SU-DHL-6 (cell line): Measurements from ENCODE around the gene HJURP.

Source experiments
- H2AFZ ChIP-seq: fragments of 200-600 bp; sonication (generic); 2 replicates; pipeline ENCODE4 v1.6.1; 2014; ENCODE audit warnings: low read depth, mild to moderate bottlenecking, moderate library complexity, mixed read lengths, antibody characterized with exemption, low read length; ENCODE audit not compliant: severe bottlenecking
- H3F3A ChIP-seq: fragments of 200-600 bp; shearing (Covaris generic); 2 replicates; pipeline ENCODE4 v1.6.0; 2016; ENCODE audit warnings: antibody characterized with exemption, mild to moderate bottlenecking; ENCODE audit not compliant: insufficient read depth
- H3K27ac ChIP-seq: fragments of 200-600 bp; sonication (generic); 2 replicates; pipeline ENCODE4 v1.5.1; 2016; ENCODE audit warnings: low read depth, mild to moderate bottlenecking, low read length, moderate library complexity, mixed read lengths
- H3K27me3 ChIP-seq: fragments of 200-600 bp; sonication (generic), shearing (Covaris generic); 2 replicates; pipeline ENCODE4 v1.6.0; 2014; ENCODE audit warnings: mild to moderate bottlenecking, low read length
- H3K36me3 ChIP-seq: fragments of 200-600 bp; sonication (generic); 2 replicates; pipeline ENCODE4 v1.6.1; 2014; ENCODE audit warnings: mild to moderate bottlenecking, low read length, mixed read lengths
- H3K4me2 ChIP-seq: fragments of 300-600, 200-600 bp; shearing (Covaris generic), sonication (generic); 2 replicates; pipeline ENCODE4 v1.6.0; 2014; ENCODE audit warnings: low read length, low read depth, mild to moderate bottlenecking; ENCODE audit not compliant: poor library complexity, severe bottlenecking
- H3K4me3 ChIP-seq: fragments of 200-600 bp; sonication (generic); 2 replicates; pipeline ENCODE4 v1.5.1; 2014; ENCODE audit warnings: antibody characterized with exemption, low read length, mild to moderate bottlenecking, mixed read lengths; ENCODE audit not compliant: insufficient read depth, poor library complexity, severe bottlenecking
- H3K79me2 ChIP-seq: fragments of 200-600 bp; sonication (generic); 2 replicates; pipeline ENCODE4 v1.6.1; 2014; ENCODE audit warnings: mild to moderate bottlenecking, low read length, moderate library complexity; ENCODE audit not compliant: insufficient read depth
- H3K9ac ChIP-seq: fragments of 200-600 bp; sonication (generic); 2 replicates; pipeline ENCODE4 v1.7.0; 2014; ENCODE audit warnings: mild to moderate bottlenecking, low read length
- H3K9me2 ChIP-seq: fragments of 200-600 bp; sonication (generic); replicated peaks from 2 replicates; pipeline ENCODE4 v1.6.1; 2014; ENCODE audit warnings: low read length; ENCODE audit not compliant: insufficient read depth
- H3K9me3 ChIP-seq: fragments of 200-600 bp; sonication (generic); 2 replicates; pipeline ENCODE4 v1.6.1; 2014; ENCODE audit warnings: low read length, mixed read lengths; ENCODE audit not compliant: insufficient read depth
- H4K20me1 ChIP-seq: fragments of 200-600 bp; sonication (generic); 2 replicates; pipeline ENCODE4 v1.6.1; 2014; ENCODE audit warnings: low read depth, mild to moderate bottlenecking, antibody characterized with exemption, low read length, moderate library complexity, mixed read lengths
- CTCF ChIP-seq: fragments of 200-600 bp; sonication (generic); IDR thresholded peaks from one replicate; pipeline ENCODE4 v1.5.1; 2017; ENCODE audit warnings: antibody characterized with exemption, mild to moderate bottlenecking, low read length, moderate library complexity; ENCODE audit not compliant: insufficient read depth, poor library complexity, severe bottlenecking
- EZH2phosphoT487 ChIP-seq: fragments of 200-600 bp; sonication (generic), shearing (Covaris generic); conservative IDR thresholded peaks from 2 replicates; pipeline ENCODE4 v1.6.1; 2018; ENCODE audit warnings: mild to moderate bottlenecking, antibody characterized with exemption, low read length, moderate library complexity, mixed read lengths

Gene HJURP

GRCh38 chr2:233824373-233824772, 30.0 kb downstream of the HJURP start:
- Histone ChIP-seq H3K27me3 (no peaks in the 10 kb centered on the region), H4K20me1 (no peaks in the 10 kb centered on the region), H3K27ac (no peak overlapping the region), H3K4me2 (no peak overlapping the region), H3F3A (no peaks in the 10 kb centered on the region), H3K9ac (no peak overlapping the region), H3K9me2 (no peaks in the 10 kb centered on the region), H3K79me2 (no peaks in the 10 kb centered on the region), H2AFZ (no peak overlapping the region), H3K9me3 (no peaks in the 10 kb centered on the region), H3K36me3 (no peaks in the 10 kb centered on the region), H3K4me3 (no peak overlapping the region)
- TF ChIP-seq EZH2phosphoT487, result no peak
- TF ChIP-seq CTCF, result no peak

GRCh38 chr2:233823731-233824121, 30.6 kb downstream of the HJURP start:
- H2AFZ ChIP-seq, result no peak overlapping the region
- TF ChIP-seq CTCF (no peak), EZH2phosphoT487 (no peak)
- H3K36me3 ChIP-seq, result no peaks in the 10 kb centered on the region
- H3K27ac ChIP-seq, result no peak overlapping the region
- no peaks in the 10 kb centered on the region for H3K9me3 ChIP-seq
- H3K79me2 ChIP-seq, result no peaks in the 10 kb centered on the region
- H3F3A ChIP-seq, result no peaks in the 10 kb centered on the region
- H3K9me2 ChIP-seq, result no peaks in the 10 kb centered on the region
- H3K4me2 ChIP-seq, result no peak overlapping the region
- no peak overlapping the region for H3K4me3 ChIP-seq
- no peaks in the 10 kb centered on the region for H4K20me1 ChIP-seq
- H3K9ac ChIP-seq, result no peak overlapping the region
- no peaks in the 10 kb centered on the region for H3K27me3 ChIP-seq

GRCh38 chr2:233822781-233823730, 31.3 kb downstream of the HJURP start:
- Histone ChIP-seq H3K9me2 (no peaks in the 10 kb centered on the region), H3K36me3 (no peaks in the 10 kb centered on the region), H2AFZ (no peak overlapping the region), H3K9me3 (no peaks in the 10 kb centered on the region), H3K27ac (no peak overlapping the region), H3F3A (no peaks in the 10 kb centered on the region), H3K27me3 (no peaks in the 10 kb centered on the region), H3K79me2 (no peaks in the 10 kb centered on the region), H4K20me1 (no peaks in the 10 kb centered on the region), H3K4me3 (no peak overlapping the region), H3K4me2 (no peak overlapping the region), H3K9ac (no peak overlapping the region)
- TF ChIP-seq EZH2phosphoT487 (no peak), CTCF (no peak)
